IMR-90 (cell line): ENCODE results near the gene AZIN2. TPM values are rescaled to one million over a fixed set of nuclear protein-coding genes. Genes with fewer than 3 reads are reported as not detected.
A peak's percentile ranks its signal among the peaks of the same experiment; 100 is the strongest.

ENCODE experiments used
- ATAC-seq: fragments of 200-7000 bp; cut with Tn5 transposase; 2 replicates; pipeline ENCODE4 v1.9.1; 2020; ENCODE audit warnings: low read depth, mild to moderate bottlenecking, moderate library complexity
- BruUV-seq: library from RNA; stranded (reverse); fragments of 400-500 nt; replicated peaks from 2 replicates; lab custom pipeline; 2021; lab: Mats Ljungman, UMichigan
- CTCF ChIA-PET: fragments of 300-600 bp; formaldehyde crosslinking; extraction: SDS; loops from one replicate; lab custom pipeline; 2021; ENCODE audit warnings: antibody characterized with exemption; lab: Yijun Ruan, JAX
- POLR2A ChIA-PET: fragments of 300-600 bp; sonication (Branson Sonifier 250); formaldehyde crosslinking; loops from one replicate; lab custom pipeline; 2022; ENCODE audit warnings: antibody characterized with exemption; ENCODE audit not compliant: unreplicated experiment; lab: Charles Lee
- DNase-seq: peaks from one replicate; pipeline ENCODE4 v3.0.0; 2013
- H2AFZ ChIP-seq: replicated peaks from 2 replicates; pipeline ENCODE3; 2013; ENCODE audit warnings: low read length, mild to moderate bottlenecking; ENCODE audit not compliant: poor library complexity
- H2AK5ac ChIP-seq: 2 replicates; pipeline ENCODE4 v1.6.1; 2013; ENCODE audit warnings: low read depth, low read length, inconsistent platforms
- H2AK9ac ChIP-seq: replicated peaks from 2 replicates; pipeline ENCODE3; 2013; ENCODE audit warnings: mild to moderate bottlenecking, low read depth, low read length, moderate library complexity; ENCODE audit not compliant: poor library complexity
- H2BK120ac ChIP-seq: 2 replicates; pipeline ENCODE4 v1.6.1; 2013; ENCODE audit warnings: low read depth, low read length, inconsistent platforms
- H2BK15ac ChIP-seq: 3 replicates; pipeline ENCODE4 v1.6.1; 2013; ENCODE audit warnings: low read depth, low read length, inconsistent platforms
- H2BK20ac ChIP-seq: 2 replicates; pipeline ENCODE4 v1.6.1; 2013; ENCODE audit warnings: low read depth, mild to moderate bottlenecking, inconsistent platforms, low read length, moderate library complexity
- H2BK5ac ChIP-seq: 2 replicates; pipeline ENCODE4 v1.6.1; 2013; ENCODE audit warnings: mild to moderate bottlenecking, low read depth, low read length, inconsistent platforms; ENCODE audit not compliant: poor library complexity, severe bottlenecking
- H3K14ac ChIP-seq: replicated peaks from 2 replicates; pipeline ENCODE4 v1.6.1; 2013; ENCODE audit warnings: low read depth, low read length, inconsistent platforms
- H3K18ac ChIP-seq: 2 replicates; pipeline ENCODE4 v1.6.1; 2013; ENCODE audit warnings: low read depth, low read length, control low read depth
- H3K23ac ChIP-seq: 2 replicates; pipeline ENCODE4 v1.6.1; 2013; ENCODE audit warnings: low read depth, low read length, inconsistent platforms
- H3K27ac ChIP-seq: 2 replicates; pipeline ENCODE4 v1.5.1; 2013; ENCODE audit warnings: mild to moderate bottlenecking, control low read depth, low read length; ENCODE audit not compliant: insufficient read depth
- H3K27me3 ChIP-seq: 2 replicates; pipeline ENCODE4 v1.6.1; 2013; ENCODE audit warnings: low read length; ENCODE audit not compliant: control insufficient read depth, insufficient read depth
- H3K36me3 ChIP-seq: 2 replicates; pipeline ENCODE4 v1.6.1; 2013; ENCODE audit warnings: low read length, mixed read lengths; ENCODE audit not compliant: control insufficient read depth, insufficient read depth
- H3K4ac ChIP-seq: 2 replicates; pipeline ENCODE4 v1.6.1; 2013; ENCODE audit warnings: low read depth, low read length, inconsistent platforms
- H3K4me1 ChIP-seq: 2 replicates; pipeline ENCODE4 v1.6.1; 2013; ENCODE audit warnings: low read length, mixed read lengths; ENCODE audit not compliant: control insufficient read depth, insufficient read depth
- H3K4me2 ChIP-seq: 2 replicates; pipeline ENCODE4 v1.6.1; 2013; ENCODE audit warnings: low read depth, mild to moderate bottlenecking, control low read depth, low read length, moderate library complexity
- H3K4me3 ChIP-seq: 2 replicates; pipeline ENCODE4 v1.5.1; 2013; ENCODE audit warnings: low read depth, mild to moderate bottlenecking, control low read depth, low read length, moderate library complexity; ENCODE audit not compliant: insufficient read depth
- H3K56ac ChIP-seq: 2 replicates; pipeline ENCODE4 v1.6.1; 2013; ENCODE audit warnings: low read length, inconsistent platforms; ENCODE audit not compliant: insufficient read depth; ENCODE audit errors: extremely low read depth
- H3K79me1 ChIP-seq, 2 experiments: 2 replicates each; pipeline ENCODE4 v1.6.1; 2013; ENCODE audit warnings: low read length in 2 of 2, inconsistent platforms in 1 of 2, low read depth in 1 of 2
- H3K9ac ChIP-seq: 2 replicates; pipeline ENCODE4 v1.6.1; 2013; ENCODE audit warnings: low read depth, low read length, control low read depth
- H3K9me1 ChIP-seq: 2 replicates; pipeline ENCODE4 v1.6.1; 2013; ENCODE audit warnings: low read length, inconsistent platforms; ENCODE audit not compliant: insufficient read depth
- H3K9me3 ChIP-seq: 2 replicates; pipeline ENCODE4 v1.6.1; 2013; ENCODE audit warnings: low read length; ENCODE audit not compliant: control insufficient read depth, insufficient read depth
- H4K20me1 ChIP-seq: 2 replicates; pipeline ENCODE4 v1.6.1; 2013; ENCODE audit warnings: low read length, inconsistent platforms; ENCODE audit not compliant: insufficient read depth
- H4K5ac ChIP-seq: 2 replicates; pipeline ENCODE4 v1.6.1; 2013; ENCODE audit warnings: mild to moderate bottlenecking, low read depth, low read length, control low read depth
- H4K8ac ChIP-seq, 2 experiments: 2 replicates each; pipeline ENCODE4 v1.6.1; 2013; ENCODE audit warnings: low read depth in 2 of 2, low read length in 2 of 2, control low read depth in 1 of 2, inconsistent platforms in 1 of 2
- H4K91ac ChIP-seq: 2 replicates; pipeline ENCODE4 v1.6.1; 2013; ENCODE audit warnings: low read depth, low read length, inconsistent platforms; ENCODE audit not compliant: insufficient read depth
- MAFK ChIP-seq: IDR thresholded peaks from 2 replicates; pipeline ENCODE4 v1.6.1; 2012; ENCODE audit warnings: low read depth, low read length, improper control_type of control experiment
- POLR2A ChIP-seq: IDR thresholded peaks from 2 replicates; pipeline ENCODE4 v1.6.1; 2012; ENCODE audit warnings: mild to moderate bottlenecking, low read depth, low read length
- RAD21 ChIP-seq: IDR thresholded peaks from 2 replicates; pipeline ENCODE4 v1.6.1; 2012; ENCODE audit warnings: low read length, improper control_type of control experiment
- SMC3 ChIP-seq: fragments of 150-350 bp; IDR thresholded peaks from 2 replicates; pipeline ENCODE4 v1.6.1; 2016; ENCODE audit warnings: low read depth, mild to moderate bottlenecking, antibody characterized with exemption, low read length, moderate library complexity
- dilution Hi-C: fragments of 300-500 bp; cut with HindIII; formaldehyde crosslinking; loops from one replicate; pipeline ENCODE4 v1.14.3; 2018; ENCODE audit warnings: low sequenced_read_pairs; ENCODE audit not compliant: unreplicated experiment
- in situ Hi-C: fragments of 300-500 bp; cut with MboI; formaldehyde crosslinking; loops from 3 replicates; pipeline ENCODE4 v1.14.3; 2019; ENCODE audit warnings: low sequenced_read_pairs, inconsistent platforms, mixed read lengths
- intact Hi-C: fragments of 100-400 bp; cut with micrococcal nuclease; formaldehyde crosslinking; loops from 2 replicates; pipeline ENCODE4 v1.10.0; 2022
- polyA plus RNA-seq, 3 experiments: library from polyadenylated mRNA; depleted of rRNA; stranded (reverse); fragments of >200 nt; gene quantifications; 2 replicates each; pipeline ENCODE4 v1.2.3, GENCODE V29; 2012; ENCODE audit warnings: low replicate concordance in 1 of 3
- total RNA-seq: library from RNA; depleted of rRNA; stranded (reverse); fragments of >200 nt; gene quantifications from 2 replicates; pipeline ENCODE4 v1.2.3, GENCODE V29; 2012
- TF ChIP-seq, protein P1 (sequence below): conservative IDR thresholded peaks from 2 replicates; pipeline ENCODE4 v1.5.1; 2012; ENCODE audit warnings: mild to moderate bottlenecking, low read depth, low read length, improper control_type of control experiment

AZIN2 gene
- total and polyA plus RNA-seq, 2 of the 4 experiments (the other 2 are of a cell fraction): 4.7 to 8.9 TPM

DNA sequence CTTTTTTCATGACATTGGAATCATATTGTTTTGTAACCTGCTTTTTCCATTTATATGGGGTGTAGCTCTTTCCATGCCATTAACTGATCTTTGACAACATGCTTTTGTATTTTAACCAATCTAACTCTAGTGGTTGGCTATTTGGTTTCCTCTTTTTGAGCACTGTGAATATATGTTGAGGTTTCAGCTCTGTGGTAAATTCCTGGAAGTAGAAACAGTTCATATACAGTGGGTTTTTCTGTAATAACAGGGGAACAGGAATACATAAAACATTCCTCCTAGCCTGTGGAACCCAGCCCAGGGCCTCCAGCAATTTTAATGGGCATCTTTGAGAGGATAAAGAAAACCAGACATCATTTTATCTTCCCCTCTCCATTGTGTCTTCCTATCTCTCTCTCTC lies 17.4 kb downstream of the AZIN2 start:
- Histone ChIP-seq H3K27ac (peak overlapping the region; percentile 92), H3K79me1 (peaks cover 9 to 35% of the 10 kb centered on the region in 2 experiments), H2AFZ (no peak overlapping the region), H2AK5ac (peak overlapping the region; percentile 97), H2AK9ac (no peak overlapping the region), H2BK20ac (peak overlapping the region; percentile 100), H2BK15ac (peak overlapping the region; percentile 82; the same call in 2 of the 3 replicates), H3K9me3 (no peaks in the 10 kb centered on the region), H4K91ac (peak overlapping the region; percentile 99), H3K27me3 (no peaks in the 10 kb centered on the region), H3K23ac (peak overlapping the region; percentile 100; the same call in 1 of the 2 replicates), H3K18ac (peak overlapping the region; percentile 89), H4K20me1 (no peaks in the 10 kb centered on the region), H4K5ac (peak overlapping the region; percentile 95), H4K8ac (peak overlapping the region; percentile 82 to 99), H3K4ac (peak overlapping the region; percentile 100), H3K36me3 (peaks cover 16% of the 10 kb centered on the region; the same call in 1 of the 2 replicates), H3K9ac (no peak overlapping the region), H2BK5ac (peak overlapping the region; percentile 99), H3K56ac (peak overlapping the region; percentile 84), H3K14ac (peak overlapping the region; percentile 99), H3K4me3 (no peak overlapping the region), H2BK120ac (peak overlapping the region; percentile 100), H3K9me1 (peaks cover 31% of the 10 kb centered on the region), H3K4me1 (peaks cover 40% of the 10 kb centered on the region), H3K4me2 (no peak overlapping the region)
- no TSS peak for BruUV-seq
- no peak for ATAC-seq
- ChIA-PET CTCF (interaction anchor here (2.8 kb wide), 1 partner anchor 28 kb away, joined by 8 read pairs; no protein-coding TSS in a partner anchor), POLR2A (no interaction called here)
- peak; percentile 44 for DNase-seq
- intact Hi-C loops (loop anchor here (5.0 to 10.0 kb wide), 3 partner anchors 159 to 394 kb away; partner anchors contain the start of genes SYNC and ZNF362), in situ Hi-C loops (loop anchor here (10.0 to 25.0 kb wide), 2 partner anchors 366 to 514 kb away; no protein-coding TSS in a partner anchor), dilution Hi-C loops (no loop called here)
- TF ChIP-seq, protein P1, sequence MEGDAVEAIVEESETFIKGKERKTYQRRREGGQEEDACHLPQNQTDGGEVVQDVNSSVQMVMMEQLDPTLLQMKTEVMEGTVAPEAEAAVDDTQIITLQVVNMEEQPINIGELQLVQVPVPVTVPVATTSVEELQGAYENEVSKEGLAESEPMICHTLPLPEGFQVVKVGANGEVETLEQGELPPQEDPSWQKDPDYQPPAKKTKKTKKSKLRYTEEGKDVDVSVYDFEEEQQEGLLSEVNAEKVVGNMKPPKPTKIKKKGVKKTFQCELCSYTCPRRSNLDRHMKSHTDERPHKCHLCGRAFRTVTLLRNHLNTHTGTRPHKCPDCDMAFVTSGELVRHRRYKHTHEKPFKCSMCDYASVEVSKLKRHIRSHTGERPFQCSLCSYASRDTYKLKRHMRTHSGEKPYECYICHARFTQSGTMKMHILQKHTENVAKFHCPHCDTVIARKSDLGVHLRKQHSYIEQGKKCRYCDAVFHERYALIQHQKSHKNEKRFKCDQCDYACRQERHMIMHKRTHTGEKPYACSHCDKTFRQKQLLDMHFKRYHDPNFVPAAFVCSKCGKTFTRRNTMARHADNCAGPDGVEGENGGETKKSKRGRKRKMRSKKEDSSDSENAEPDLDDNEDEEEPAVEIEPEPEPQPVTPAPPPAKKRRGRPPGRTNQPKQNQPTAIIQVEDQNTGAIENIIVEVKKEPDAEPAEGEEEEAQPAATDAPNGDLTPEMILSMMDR: no peak
- TF ChIP-seq POLR2A (no peak), RAD21 (no peak), SMC3 (no peak), MAFK (no peak)
